NCI-H2227 (cell line): ENCODE results near the gene DPH6.
"Not testable (repeated sequence)": the region's sequence is repeated elsewhere in the genome, so short reads cannot be mapped to it uniquely, and the experiment has no call there.

Source experiments
- DNase-seq: peaks from one replicate; lab custom pipeline; 2025; ENCODE audit not compliant: unreplicated experiment; lab: John Stamatoyannopoulos, UW

The DPH6 gene

DNA sequence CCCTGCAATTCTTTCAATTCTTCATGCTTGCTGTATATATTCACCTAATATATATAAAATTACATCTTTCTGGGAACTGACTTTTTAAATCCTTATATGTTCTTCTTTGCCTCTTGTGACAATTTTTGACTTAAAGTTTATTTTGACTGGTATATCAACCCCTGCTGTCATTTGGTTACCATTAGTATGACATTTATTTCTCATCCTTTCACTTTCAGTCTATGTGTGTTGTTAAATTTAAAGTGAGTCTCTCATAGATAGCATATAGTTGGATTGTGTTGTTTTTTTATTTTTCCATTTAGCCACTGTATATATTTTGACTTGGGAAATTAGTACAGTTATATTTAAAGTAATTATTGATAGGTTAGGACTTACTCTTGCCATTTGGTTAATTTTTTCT, 194.9 kb downstream of the DPH6 start:
- no peak for DNase-seq

DNA sequence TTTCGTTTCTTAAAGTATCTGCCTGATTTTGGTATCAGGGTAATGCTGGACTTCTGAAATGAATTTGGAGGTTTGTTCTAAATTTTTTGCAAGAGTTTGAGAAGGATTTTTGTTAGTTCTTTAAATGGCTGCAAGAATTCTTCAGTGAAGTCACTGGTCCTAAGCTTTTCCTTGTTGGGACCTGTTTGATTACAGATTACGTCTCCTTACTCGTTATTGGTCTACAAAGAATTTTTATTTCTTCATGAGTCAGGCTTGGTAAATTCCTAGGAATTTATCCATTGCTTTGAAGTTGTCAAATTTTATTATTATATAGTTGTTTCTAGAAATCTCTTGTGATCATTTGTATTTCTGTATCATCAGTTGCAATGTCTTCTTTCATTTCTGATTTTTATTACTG, 196.0 kb downstream of the DPH6 start:
- no peak for DNase-seq

DNA sequence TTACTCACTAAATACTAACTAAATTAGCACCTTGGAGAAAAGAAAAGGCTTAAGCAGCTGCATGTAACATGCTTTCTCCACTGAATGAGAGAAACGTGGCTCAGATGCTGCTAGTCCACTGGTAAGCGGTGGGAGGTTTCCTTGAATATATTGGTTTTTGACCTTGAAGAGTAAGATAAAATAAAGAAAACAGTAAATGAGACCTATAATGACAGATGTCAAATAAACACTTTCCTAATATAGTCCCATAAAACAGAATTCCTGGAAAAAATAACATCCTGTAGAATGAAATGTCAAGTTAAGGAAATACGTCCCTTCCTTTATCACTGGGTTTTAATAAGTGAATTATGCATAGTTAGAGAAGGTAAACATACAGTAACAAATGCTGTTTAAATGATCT, 215.0 kb downstream of the DPH6 start:
- DNase-seq, result no peak

DNA sequence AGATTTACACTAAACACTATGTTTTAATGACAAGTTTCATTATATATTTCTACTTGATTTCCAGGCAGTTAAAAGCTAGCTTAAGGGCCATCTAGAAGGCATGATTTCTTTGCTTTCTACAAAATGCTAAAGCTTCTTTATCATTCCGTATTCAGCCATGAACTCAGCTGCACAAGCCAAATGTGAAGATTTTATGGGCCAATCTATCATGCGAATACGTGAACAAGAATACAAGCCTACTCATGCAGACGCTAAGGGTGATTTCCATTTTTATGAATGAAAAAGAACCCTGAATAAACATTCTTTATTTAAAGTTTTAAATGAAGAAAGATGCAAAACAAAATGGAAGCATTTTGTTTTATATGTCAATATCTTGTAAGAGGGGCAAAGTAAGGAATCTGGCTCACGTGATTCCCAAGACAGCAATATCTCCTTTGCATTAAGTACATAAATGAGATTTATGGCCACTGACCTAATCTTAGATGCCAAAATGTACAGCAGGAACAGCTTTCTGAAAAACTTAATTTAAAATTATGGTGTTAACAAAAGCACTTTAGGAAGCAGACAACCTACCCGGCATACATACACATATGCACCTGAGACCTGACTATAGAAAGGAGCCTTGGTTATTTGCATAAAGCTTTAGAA, 215.8 kb downstream of the DPH6 start:
- no peak for DNase-seq

DNA sequence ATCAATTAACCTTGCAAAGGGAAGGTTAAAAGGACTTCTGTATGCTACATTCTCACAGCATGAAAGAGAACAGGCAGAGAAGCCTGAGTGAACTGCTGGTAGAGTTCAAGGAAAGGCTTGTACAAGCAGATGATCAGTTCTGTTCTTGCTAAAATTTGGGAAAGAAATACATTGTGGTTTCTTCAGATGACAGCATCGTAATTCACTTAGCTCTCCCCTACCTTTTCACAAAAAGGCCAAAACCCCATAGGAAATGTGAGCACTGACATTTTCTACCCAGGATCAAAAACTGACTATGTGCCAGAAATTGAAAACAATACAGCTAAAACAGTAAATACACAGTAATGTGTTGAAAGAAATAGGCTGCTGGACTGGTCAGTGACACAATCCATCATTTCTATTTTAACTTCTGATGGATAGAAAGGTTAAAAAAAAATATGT, 216.4 kb downstream of the DPH6 start:
- DNase-seq, result no peak

DNA sequence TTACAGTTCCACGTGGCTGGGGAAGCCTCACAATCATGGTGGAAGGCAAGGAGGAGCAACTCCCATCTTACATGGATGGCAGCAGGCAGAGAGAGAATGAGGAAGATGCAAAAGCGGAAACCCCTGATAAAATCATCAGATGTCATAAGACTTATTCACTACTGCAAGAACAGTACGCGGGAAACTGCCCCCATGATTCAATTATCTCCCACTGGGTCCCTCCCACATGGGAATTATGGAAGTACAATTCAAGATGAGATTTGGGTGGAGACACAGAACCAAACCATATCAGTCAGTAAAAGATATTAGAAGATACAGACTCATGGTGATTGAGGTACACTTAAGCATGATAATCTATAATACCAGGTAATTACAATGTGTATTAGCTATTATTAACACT, 217.1 kb downstream of the DPH6 start:
- not testable (repeated sequence) for DNase-seq

DNA sequence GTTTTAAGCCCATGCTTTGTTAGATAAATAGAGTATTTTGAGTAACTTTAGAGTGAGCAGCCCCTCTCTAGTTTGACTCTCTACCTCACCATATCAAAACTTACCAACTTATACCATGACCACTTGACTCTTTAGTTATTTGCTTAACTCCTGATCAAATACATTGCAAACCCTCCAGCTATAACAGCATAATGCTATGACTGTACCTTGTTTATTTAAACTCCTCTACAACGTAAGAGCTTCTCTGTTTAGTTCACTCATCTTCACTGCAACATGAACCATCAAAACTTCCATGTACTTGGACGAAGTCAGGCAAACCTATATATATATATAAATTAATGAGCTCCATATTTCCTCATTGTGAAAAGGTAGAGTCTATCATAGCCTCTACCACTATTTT, 218.2 kb downstream of the DPH6 start:
- no peak for DNase-seq

DNA sequence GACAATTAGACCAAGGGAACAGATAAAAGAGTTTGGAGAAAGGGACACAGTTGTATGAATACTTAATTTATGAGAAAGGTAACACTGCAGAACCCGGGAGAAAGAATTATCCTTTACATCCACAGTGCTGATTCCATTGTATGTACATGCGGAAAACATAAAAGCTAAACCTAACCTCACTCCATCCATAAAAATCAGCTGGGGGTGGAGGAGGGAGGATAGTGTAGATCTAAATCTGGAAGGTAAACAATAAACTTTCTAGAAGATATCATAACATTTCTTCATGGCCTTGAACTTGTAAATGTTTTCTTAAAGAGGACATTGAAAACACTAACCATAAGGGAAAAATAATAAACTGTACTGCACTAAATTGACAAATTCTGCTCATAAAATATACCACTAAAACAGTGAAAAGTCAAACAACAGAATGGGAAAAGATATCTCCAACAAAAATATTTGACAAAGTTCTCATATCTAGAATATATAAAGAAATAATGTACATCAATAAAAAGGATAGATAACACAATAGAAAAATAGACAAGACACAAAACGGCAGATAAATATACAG, 220.5 kb downstream of the DPH6 start:
- DNase-seq, result no peak

DNA sequence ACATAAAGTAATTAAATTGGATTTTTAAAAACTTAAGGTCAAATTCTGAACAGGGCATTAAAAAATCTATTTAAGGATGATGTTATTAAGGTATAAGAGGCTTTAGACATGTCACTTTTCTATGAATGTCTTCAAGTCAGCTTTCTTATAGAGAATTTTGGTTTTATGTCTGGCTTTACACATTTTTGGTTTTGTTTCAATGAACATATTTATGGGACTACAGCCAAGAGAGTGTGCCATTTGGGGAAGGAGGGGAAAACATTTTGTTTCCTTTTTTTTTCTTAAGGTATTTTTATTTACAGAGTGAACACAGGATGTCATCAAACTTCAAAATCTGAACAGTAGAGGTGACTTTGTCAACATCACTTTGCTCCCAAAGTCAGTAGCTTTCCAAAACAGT, 222.8 kb downstream of the DPH6 start:
- no peak for DNase-seq

DNA sequence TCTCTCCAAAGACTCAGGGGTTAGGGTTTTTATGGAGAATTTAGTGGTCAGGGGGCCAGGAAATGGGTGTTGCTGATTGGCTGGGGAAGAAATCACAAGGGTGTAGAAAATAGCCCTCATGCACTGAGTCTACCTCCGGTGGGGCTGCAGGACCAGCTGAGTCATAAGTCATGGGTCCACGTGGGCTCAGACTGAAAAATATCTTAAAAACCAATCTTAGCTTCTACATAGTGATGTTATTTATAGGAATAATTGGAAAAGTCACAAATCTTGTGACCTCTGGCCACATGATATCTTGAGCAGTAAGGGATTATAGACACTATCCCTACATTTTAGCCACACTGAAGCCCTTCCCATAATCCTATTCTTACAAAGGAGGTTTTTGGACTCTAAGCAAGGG, 224.0 kb downstream of the DPH6 start:
- no peak for DNase-seq

DNA sequence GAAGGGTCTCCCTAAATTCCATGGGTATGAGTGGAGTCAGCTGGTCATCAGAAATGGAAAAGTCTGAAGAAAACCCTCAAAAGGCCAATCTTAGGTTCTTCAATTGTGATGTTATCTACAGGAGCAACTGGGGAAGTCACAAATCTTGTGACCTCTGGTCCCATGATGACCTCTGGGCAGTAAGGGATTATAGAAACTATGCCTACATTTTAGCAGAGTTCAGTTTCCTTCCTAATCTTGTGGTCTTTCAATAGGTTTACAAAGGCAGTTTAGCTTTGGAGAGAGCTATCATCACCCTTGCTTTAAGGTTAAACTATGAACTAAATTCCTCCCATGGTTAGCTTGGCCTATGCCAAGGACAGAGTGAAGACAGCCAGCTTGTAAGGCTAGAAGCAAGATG, 225.1 kb downstream of the DPH6 start:
- no peak for DNase-seq
